Astrocyte (in vitro differentiated cells and primary cell): Measurements from ENCODE around the gene CD40. TPM values are rescaled to one million over a fixed set of nuclear protein-coding genes. Genes with fewer than 3 reads are reported as not detected.

ENCODE experiments used
- DNase-seq: peaks from one replicate; pipeline ENCODE4 v3.0.0-alpha.2; 2010; ENCODE audit warnings: low read depth
- FAIRE-seq: peaks from 2 replicates; lab custom pipeline; 2011; peaks lifted over from hg19 to GRCh38; lab: Jason Lieb, UNC
- H2AFZ ChIP-seq: 2 replicates; pipeline ENCODE4 v1.6.0; 2012; ENCODE audit warnings: low read depth, low read length, inconsistent platforms
- H3K27ac ChIP-seq: 2 replicates; pipeline ENCODE4 v1.5.1; 2011; ENCODE audit warnings: low read depth, low read length, inconsistent platforms
- H3K27me3 ChIP-seq: 2 replicates; pipeline ENCODE4 v1.6.0; 2011; ENCODE audit warnings: low read length, inconsistent platforms; ENCODE audit not compliant: insufficient read depth
- H3K36me3 ChIP-seq: 2 replicates; pipeline ENCODE4 v1.5.1; 2011; ENCODE audit warnings: low read length, inconsistent platforms; ENCODE audit not compliant: insufficient read depth
- H3K4me1 ChIP-seq: 2 replicates; pipeline ENCODE4 v1.5.1; 2011; ENCODE audit warnings: low read length, inconsistent platforms; ENCODE audit not compliant: insufficient read depth
- H3K4me2 ChIP-seq: 2 replicates; pipeline ENCODE4 v1.6.0; 2012; ENCODE audit warnings: low read length, inconsistent platforms
- H3K4me3 ChIP-seq: 2 replicates; pipeline ENCODE4 v1.5.1; 2011; ENCODE audit warnings: low read depth, mild to moderate bottlenecking, low read length, inconsistent platforms; ENCODE audit not compliant: insufficient read depth
- H3K79me2 ChIP-seq: 2 replicates; pipeline ENCODE4 v1.6.0; 2012; ENCODE audit warnings: mild to moderate bottlenecking, low read length, inconsistent platforms; ENCODE audit not compliant: insufficient read depth
- H3K9ac ChIP-seq: 2 replicates; pipeline ENCODE4 v1.6.0; 2012; ENCODE audit warnings: mild to moderate bottlenecking, low read length, inconsistent platforms
- H3K9me3 ChIP-seq: 2 replicates; pipeline ENCODE4 v1.5.1; 2012; ENCODE audit warnings: low read depth, mild to moderate bottlenecking, low read length, inconsistent platforms; ENCODE audit not compliant: insufficient read depth
- H4K20me1 ChIP-seq: 2 replicates; pipeline ENCODE4 v1.6.0; 2012; ENCODE audit warnings: low read length, inconsistent platforms; ENCODE audit not compliant: insufficient read depth
- H3K27ac Mint-ChIP-seq: one replicate; pipeline ENCODE4 v1.8.0; 2021; ENCODE audit warnings: mild to moderate bottlenecking, mixed read lengths; ENCODE audit not compliant: unreplicated experiment
- H3K27me3 Mint-ChIP-seq: one replicate; pipeline ENCODE4 v1.8.0; 2021; ENCODE audit warnings: low read depth, mixed read lengths; ENCODE audit not compliant: unreplicated experiment
- H3K36me3 Mint-ChIP-seq: one replicate; pipeline ENCODE4 v1.8.0; 2021; ENCODE audit warnings: low read depth, mixed read lengths; ENCODE audit not compliant: unreplicated experiment
- H3K4me1 Mint-ChIP-seq: one replicate; pipeline ENCODE4 v1.8.0; 2021; ENCODE audit warnings: low read depth, mixed read lengths; ENCODE audit not compliant: unreplicated experiment
- H3K4me3 Mint-ChIP-seq: one replicate; pipeline ENCODE4 v1.8.0; 2021; ENCODE audit warnings: mild to moderate bottlenecking, moderate library complexity, mixed read lengths; ENCODE audit not compliant: unreplicated experiment
- H3K9me3 Mint-ChIP-seq: one replicate; pipeline ENCODE4 v1.8.0; 2021; ENCODE audit warnings: mild to moderate bottlenecking, mixed read lengths; ENCODE audit not compliant: unreplicated experiment
- EZH2 ChIP-seq: IDR thresholded peaks from 2 replicates; pipeline ENCODE4 v1.6.1; 2012; ENCODE audit warnings: mild to moderate bottlenecking, low read length, inconsistent platforms; ENCODE audit not compliant: insufficient read depth
- total RNA-seq: library from RNA; stranded (reverse); gene quantifications from 2 replicates; pipeline ENCODE4 v1.2.1, GENCODE V29; 2021
- TF ChIP-seq, protein P1 (sequence below): IDR thresholded peaks from 2 replicates; pipeline ENCODE4 v1.5.1; 2011; ENCODE audit warnings: low read depth, mild to moderate bottlenecking, inconsistent platforms, low read length, moderate library complexity; ENCODE audit not compliant: insufficient read depth

The CD40 gene
- total RNA-seq, 1 donor from 2014 or later: 2.3 TPM

DNA sequence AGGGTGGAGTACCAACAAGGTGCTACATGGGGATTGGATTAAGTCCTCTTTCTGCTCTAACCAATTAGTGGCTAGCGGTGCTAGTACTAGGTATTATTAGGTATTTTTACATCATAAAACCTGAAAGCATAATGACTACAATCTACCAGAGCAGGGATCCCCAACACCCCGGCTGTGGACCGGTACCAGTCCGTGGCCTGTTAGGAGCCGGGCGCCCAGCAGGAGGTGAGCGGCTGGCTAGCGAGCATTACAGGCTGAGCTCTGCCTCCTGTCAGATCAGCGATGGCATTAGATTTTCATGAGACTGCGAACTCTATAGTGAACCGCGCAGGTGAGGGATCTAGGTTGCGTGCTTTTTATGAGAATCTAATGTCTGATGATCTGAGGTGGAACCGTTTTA, 9.1 kb upstream of the CD40 start:
- peaks cover 59% of the 10 kb centered on the region for H3K27me3 Mint-ChIP-seq
- Histone ChIP-seq H3K79me2 (no peaks in the 10 kb centered on the region), H3K9ac (no peak overlapping the region), H3K9me3 (no peaks in the 10 kb centered on the region), H4K20me1 (no peaks in the 10 kb centered on the region), H3K4me1 (no peaks in the 10 kb centered on the region), H3K4me2 (no peak overlapping the region), H3K27me3 (peaks cover 48% of the 10 kb centered on the region), H3K27ac (no peak overlapping the region), H3K4me3 (no peak overlapping the region), H2AFZ (no peak overlapping the region), H3K36me3 (no peaks in the 10 kb centered on the region)
- no peak for DNase-seq
- FAIRE-seq: no peak
- TF ChIP-seq, protein P1, sequence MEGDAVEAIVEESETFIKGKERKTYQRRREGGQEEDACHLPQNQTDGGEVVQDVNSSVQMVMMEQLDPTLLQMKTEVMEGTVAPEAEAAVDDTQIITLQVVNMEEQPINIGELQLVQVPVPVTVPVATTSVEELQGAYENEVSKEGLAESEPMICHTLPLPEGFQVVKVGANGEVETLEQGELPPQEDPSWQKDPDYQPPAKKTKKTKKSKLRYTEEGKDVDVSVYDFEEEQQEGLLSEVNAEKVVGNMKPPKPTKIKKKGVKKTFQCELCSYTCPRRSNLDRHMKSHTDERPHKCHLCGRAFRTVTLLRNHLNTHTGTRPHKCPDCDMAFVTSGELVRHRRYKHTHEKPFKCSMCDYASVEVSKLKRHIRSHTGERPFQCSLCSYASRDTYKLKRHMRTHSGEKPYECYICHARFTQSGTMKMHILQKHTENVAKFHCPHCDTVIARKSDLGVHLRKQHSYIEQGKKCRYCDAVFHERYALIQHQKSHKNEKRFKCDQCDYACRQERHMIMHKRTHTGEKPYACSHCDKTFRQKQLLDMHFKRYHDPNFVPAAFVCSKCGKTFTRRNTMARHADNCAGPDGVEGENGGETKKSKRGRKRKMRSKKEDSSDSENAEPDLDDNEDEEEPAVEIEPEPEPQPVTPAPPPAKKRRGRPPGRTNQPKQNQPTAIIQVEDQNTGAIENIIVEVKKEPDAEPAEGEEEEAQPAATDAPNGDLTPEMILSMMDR: no peak
- TF ChIP-seq EZH2: no peak
- H3K9me3 Mint-ChIP-seq: peaks cover 2% of the 10 kb centered on the region
- H3K4me1 Mint-ChIP-seq: no peaks in the 10 kb centered on the region
- H3K4me3 Mint-ChIP-seq: no peak overlapping the region
- H3K27ac Mint-ChIP-seq: no peak overlapping the region
- H3K36me3 Mint-ChIP-seq: no peaks in the 10 kb centered on the region

DNA sequence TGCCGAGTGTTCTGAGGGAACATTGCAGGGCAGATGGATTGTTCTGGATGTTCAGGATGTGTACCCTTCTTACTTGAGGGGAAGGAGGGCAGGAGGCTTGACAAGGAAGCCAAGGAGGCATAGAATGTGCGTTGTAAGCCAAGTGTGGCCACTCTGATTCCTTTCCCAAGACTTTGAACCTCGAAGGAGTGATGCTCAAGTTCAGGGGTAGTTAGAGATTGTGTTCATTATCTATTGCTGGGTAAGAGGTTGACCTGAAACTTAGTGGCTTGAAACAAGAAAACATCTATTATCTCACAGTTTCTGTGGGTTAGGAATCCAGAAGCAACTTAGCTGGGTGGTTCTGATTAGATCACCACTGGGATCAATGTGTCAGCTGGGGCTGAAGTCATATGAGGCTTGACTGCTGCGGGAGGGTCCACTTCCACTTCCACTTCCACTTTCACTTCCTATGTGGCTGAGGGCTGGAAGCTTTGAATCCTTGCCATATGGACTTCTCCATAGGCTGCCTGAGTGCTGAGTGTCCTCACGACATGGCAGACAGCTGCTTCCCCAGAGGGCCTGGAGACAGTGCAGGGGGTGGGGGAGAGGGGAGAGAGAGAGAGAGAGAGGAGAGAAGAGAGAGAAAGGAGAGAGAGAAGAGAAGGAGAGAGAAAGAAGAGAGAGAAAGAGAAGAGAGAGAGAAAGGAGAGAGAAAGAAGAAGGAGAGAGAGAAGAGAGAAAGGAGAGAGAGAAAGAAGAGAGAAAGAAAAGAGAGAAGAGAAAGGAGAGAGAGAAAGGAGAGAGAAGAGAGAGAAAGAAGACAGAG, 6.9 kb upstream of the CD40 start:
- Histone ChIP-seq H3K4me3 (no peak overlapping the region), H3K9me3 (no peaks in the 10 kb centered on the region), H2AFZ (no peak overlapping the region), H3K4me1 (no peaks in the 10 kb centered on the region), H3K27ac (no peak overlapping the region), H3K27me3 (peaks cover 47% of the 10 kb centered on the region), H3K4me2 (no peak overlapping the region), H4K20me1 (no peaks in the 10 kb centered on the region), H3K9ac (no peak overlapping the region), H3K79me2 (no peaks in the 10 kb centered on the region), H3K36me3 (no peaks in the 10 kb centered on the region)
- H3K4me3 Mint-ChIP-seq: no peak overlapping the region
- H3K27me3 Mint-ChIP-seq: peaks cover 70% of the 10 kb centered on the region
- H3K27ac Mint-ChIP-seq: no peak overlapping the region
- DNase-seq (no peak), FAIRE-seq (no peak)
- H3K9me3 Mint-ChIP-seq: peaks cover 4% of the 10 kb centered on the region
- H3K4me1 Mint-ChIP-seq: no peaks in the 10 kb centered on the region
- TF ChIP-seq EZH2: no peak
- TF ChIP-seq, protein P1: no peak
- peaks cover 1% of the 10 kb centered on the region for H3K36me3 Mint-ChIP-seq

DNA sequence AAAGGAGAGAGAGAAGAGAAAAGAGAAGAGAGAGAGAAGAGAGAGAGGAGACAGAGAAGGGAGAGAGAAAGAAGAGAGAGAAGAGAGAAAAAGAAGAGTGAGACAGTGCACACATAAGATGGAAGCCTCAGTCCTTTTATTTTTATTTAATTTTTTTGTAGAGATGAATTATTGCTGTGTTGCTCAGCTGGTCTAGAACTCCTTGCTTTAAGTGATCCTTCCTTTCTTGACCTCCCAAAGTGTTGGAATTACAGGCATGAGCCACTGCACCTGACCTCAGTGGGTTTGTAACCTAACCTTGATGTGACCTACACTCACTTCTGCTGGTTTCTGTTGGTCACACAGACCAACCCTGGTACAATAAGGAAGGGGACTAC, 6.3 kb upstream of the CD40 start:
- no peak for DNase-seq
- Histone ChIP-seq H3K9ac (no peak overlapping the region), H3K36me3 (no peaks in the 10 kb centered on the region), H2AFZ (no peak overlapping the region), H3K27ac (no peak overlapping the region), H4K20me1 (no peaks in the 10 kb centered on the region), H3K27me3 (peaks cover 44% of the 10 kb centered on the region), H3K79me2 (no peaks in the 10 kb centered on the region), H3K4me3 (no peak overlapping the region), H3K4me1 (no peaks in the 10 kb centered on the region), H3K4me2 (no peak overlapping the region), H3K9me3 (no peaks in the 10 kb centered on the region)
- peaks cover 4% of the 10 kb centered on the region for H3K9me3 Mint-ChIP-seq
- peaks cover 1% of the 10 kb centered on the region for H3K36me3 Mint-ChIP-seq
- TF ChIP-seq, protein P1: no peak
- TF ChIP-seq EZH2: no peak
- H3K27ac Mint-ChIP-seq: no peak overlapping the region
- no peak overlapping the region for H3K4me3 Mint-ChIP-seq
- FAIRE-seq: no peak
- peaks cover 67% of the 10 kb centered on the region for H3K27me3 Mint-ChIP-seq
- H3K4me1 Mint-ChIP-seq: no peaks in the 10 kb centered on the region
